Loucy (cell line): ENCODE results near the gene KCNQ4.

Experiments used
- H2AFZ ChIP-seq: fragments of 200-600 bp; sonication (generic); 2 replicates; pipeline ENCODE4 v1.6.0; 2016; ENCODE audit warnings: antibody characterized with exemption, mild to moderate bottlenecking, low read length, moderate library complexity
- H3F3A ChIP-seq: fragments of 200-600 bp; 2 replicates; pipeline ENCODE4 v1.6.0; 2016; ENCODE audit warnings: antibody characterized with exemption, low read depth, mild to moderate bottlenecking
- H3K27me3 ChIP-seq: fragments of 200-600 bp; sonication (generic); 2 replicates; pipeline ENCODE4 v1.6.1; 2014; ENCODE audit warnings: low read length, mild to moderate bottlenecking; ENCODE audit not compliant: insufficient read depth, poor library complexity, severe bottlenecking
- H3K36me3 ChIP-seq: fragments of 200-600 bp; sonication (generic); 2 replicates; pipeline ENCODE4 v1.6.1; 2016; ENCODE audit warnings: low read length; ENCODE audit not compliant: insufficient read depth
- H3K4me1 ChIP-seq: fragments of 200-600 bp; sonication (generic); 2 replicates; pipeline ENCODE4 v1.5.1; 2014; ENCODE audit warnings: low read length, mild to moderate bottlenecking; ENCODE audit not compliant: insufficient read depth, poor library complexity, severe bottlenecking
- H3K4me2 ChIP-seq: fragments of 200-600 bp; sonication (generic); 2 replicates; pipeline ENCODE4 v1.6.0; 2014; ENCODE audit warnings: antibody characterized with exemption, low read length, low read depth, mild to moderate bottlenecking; ENCODE audit not compliant: poor library complexity, severe bottlenecking
- H3K4me3 ChIP-seq: fragments of 200-600 bp; sonication (generic); 2 replicates; pipeline ENCODE4 v1.5.1; 2014; ENCODE audit warnings: low read length, mild to moderate bottlenecking, mixed read lengths; ENCODE audit not compliant: poor library complexity, severe bottlenecking
- H3K79me2 ChIP-seq: fragments of 200-600 bp; sonication (generic); 2 replicates; pipeline ENCODE4 v1.6.1; 2014; ENCODE audit warnings: low read length; ENCODE audit not compliant: insufficient read depth
- H3K9ac ChIP-seq: fragments of 200-600 bp; sonication (generic); 2 replicates; pipeline ENCODE4 v1.6.0; 2014; ENCODE audit warnings: mild to moderate bottlenecking, low read depth, low read length, moderate library complexity; ENCODE audit not compliant: poor library complexity, severe bottlenecking
- H3K9me2 ChIP-seq: fragments of 200-600 bp; sonication (generic); replicated peaks from 2 replicates; pipeline ENCODE4 v1.6.1; 2016; ENCODE audit warnings: low read depth, low read length, mixed read lengths
- H3K9me3 ChIP-seq: fragments of 200-600 bp; sonication (generic); 2 replicates; pipeline ENCODE4 v1.6.1; 2014; ENCODE audit warnings: mild to moderate bottlenecking, antibody characterized with exemption, low read length, low read depth; ENCODE audit not compliant: insufficient read depth
- H4K20me1 ChIP-seq: fragments of 200-600 bp; sonication (generic); 2 replicates; pipeline ENCODE4 v1.6.0; 2014; ENCODE audit warnings: antibody characterized with exemption, low read length, mild to moderate bottlenecking; ENCODE audit not compliant: insufficient read depth, poor library complexity, severe bottlenecking
- CTCF ChIP-seq: fragments of 200-600 bp; sonication (generic); conservative IDR thresholded peaks from 2 replicates; pipeline ENCODE4 v1.5.1; 2014; ENCODE audit warnings: mild to moderate bottlenecking, antibody characterized with exemption, low read length
- EZH2phosphoT487 ChIP-seq: fragments of 200-600 bp; IDR thresholded peaks from 2 replicates; pipeline ENCODE4 v1.6.1; 2018; ENCODE audit warnings: antibody characterized with exemption, mild to moderate bottlenecking, moderate library complexity, borderline replicate concordance

KCNQ4 gene

GRCh38 chr1:40815420-40815819 lies 31.8 kb downstream of the KCNQ4 start:
- H3K36me3 ChIP-seq: no peaks in the 10 kb centered on the region
- no peaks in the 10 kb centered on the region for H3K9me3 ChIP-seq
- no peak overlapping the region for H2AFZ ChIP-seq
- H3K27me3 ChIP-seq: no peaks in the 10 kb centered on the region
- H3K4me3 ChIP-seq: no peak overlapping the region
- TF ChIP-seq CTCF (no peak), EZH2phosphoT487 (no peak)
- H3K9me2 ChIP-seq: no peaks in the 10 kb centered on the region
- H3K4me1 ChIP-seq: no peaks in the 10 kb centered on the region
- no peaks in the 10 kb centered on the region for H3K79me2 ChIP-seq
- no peaks in the 10 kb centered on the region for H3F3A ChIP-seq
- H3K4me2 ChIP-seq: no peak overlapping the region
- H4K20me1 ChIP-seq: no peaks in the 10 kb centered on the region
- no peak overlapping the region for H3K9ac ChIP-seq

GRCh38 chr1:40817791-40818263 lies 34.2 kb downstream of the KCNQ4 start:
- Histone ChIP-seq H3K9me3 (no peaks in the 10 kb centered on the region), H3F3A (no peaks in the 10 kb centered on the region), H3K79me2 (no peaks in the 10 kb centered on the region), H3K4me3 (no peak overlapping the region), H3K27me3 (no peaks in the 10 kb centered on the region), H3K9ac (no peak overlapping the region), H2AFZ (no peak overlapping the region), H3K9me2 (no peaks in the 10 kb centered on the region), H4K20me1 (no peaks in the 10 kb centered on the region), H3K4me2 (no peak overlapping the region), H3K4me1 (peaks cover 7% of the 10 kb centered on the region), H3K36me3 (no peaks in the 10 kb centered on the region)
- TF ChIP-seq CTCF (no peak), EZH2phosphoT487 (no peak)

GRCh38 chr1:40818264-40818961 lies 34.8 kb downstream of the KCNQ4 start:
- Histone ChIP-seq H3K4me1 (peaks cover 8% of the 10 kb centered on the region), H3K9me3 (no peaks in the 10 kb centered on the region), H3K4me3 (no peak overlapping the region), H3F3A (no peaks in the 10 kb centered on the region), H3K4me2 (no peak overlapping the region), H3K27me3 (no peaks in the 10 kb centered on the region), H3K9me2 (no peaks in the 10 kb centered on the region), H3K79me2 (no peaks in the 10 kb centered on the region), H3K36me3 (no peaks in the 10 kb centered on the region), H4K20me1 (no peaks in the 10 kb centered on the region), H2AFZ (no peak overlapping the region), H3K9ac (no peak overlapping the region)
- TF ChIP-seq EZH2phosphoT487: no peak
- no peak for TF ChIP-seq CTCF
